Suprapubic skin (tissue), 4 donors: ENCODE measurements around the gene AP2B1. TPM values are rescaled to one million over a fixed set of nuclear protein-coding genes. Genes with fewer than 3 reads are reported as not detected.

Source experiments
- DNase-seq, 2 donors: peaks; one replicate each; pipeline ENCODE4 v3.0.0-alpha.2; 2019; ENCODE audit warnings: low spot score in 2 of 2
- H3K27ac ChIP-seq: fragments of 200-600 bp; sonication (generic); one replicate; pipeline ENCODE4 v1.5.1; 2019
- H3K27me3 ChIP-seq: fragments of 200-600 bp; sonication (generic); one replicate; pipeline ENCODE4 v1.5.1; 2019
- H3K36me3 ChIP-seq: fragments of 200-600 bp; sonication (generic); one replicate; pipeline ENCODE4 v1.5.1; 2019
- H3K4me1 ChIP-seq: fragments of 200-600 bp; sonication (generic); one replicate; pipeline ENCODE4 v1.5.1; 2019
- H3K4me3 ChIP-seq: fragments of 200-600 bp; sonication (generic); one replicate; pipeline ENCODE4 v1.5.1; 2019; ENCODE audit warnings: mild to moderate bottlenecking
- H3K9me3 ChIP-seq: fragments of 200-600 bp; sonication (generic); one replicate; pipeline ENCODE4 v1.5.1; 2019
- CTCF ChIP-seq, 2 donors: fragments of 200-600 bp in 1 of 2; fragments of 450-650 bp in 1 of 2; sonication (generic) in 1 of 2; IDR thresholded peaks; one replicate each; pipeline ENCODE4 v1.5.1; 2016 to 2019; ENCODE audit warnings: antibody characterized with exemption in 2 of 2, mild to moderate bottlenecking in 1 of 2, moderate library complexity in 1 of 2
- EP300 ChIP-seq: sonication (generic); formaldehyde crosslinking; IDR thresholded peaks from one replicate; pipeline ENCODE4 v1.6.1; 2017; ENCODE audit warnings: antibody characterized with exemption
- POLR2A ChIP-seq, 2 donors: fragments of 450-650 bp; IDR thresholded peaks; one replicate each; pipeline ENCODE4 v1.6.1; 2017; ENCODE audit warnings: antibody characterized with exemption in 2 of 2, mild to moderate bottlenecking in 2 of 2, moderate library complexity in 2 of 2
- POLR2AphosphoS5 ChIP-seq, 3 donors: sonication (generic); formaldehyde crosslinking; IDR thresholded peaks; one replicate each; pipeline ENCODE4 v1.6.1; 2017; ENCODE audit warnings: antibody characterized with exemption in 3 of 3
- WGBS: methylation state at CpG from one replicate; pipeline ENCODE4 v1.1.5; 2018; 5-methylcytosine and 5-hydroxymethylcytosine counted together
- total RNA-seq, 4 donors: library from RNA; depleted of rRNA; stranded (reverse); fragments of >200 nt; gene quantifications; one replicate each; pipeline ENCODE4 v1.1.0, GENCODE V29; 2016

Gene AP2B1
- total RNA-seq, 4 donors from 2014 or later = 41.3 to 50.0 (median 45.3) TPM

DNA sequence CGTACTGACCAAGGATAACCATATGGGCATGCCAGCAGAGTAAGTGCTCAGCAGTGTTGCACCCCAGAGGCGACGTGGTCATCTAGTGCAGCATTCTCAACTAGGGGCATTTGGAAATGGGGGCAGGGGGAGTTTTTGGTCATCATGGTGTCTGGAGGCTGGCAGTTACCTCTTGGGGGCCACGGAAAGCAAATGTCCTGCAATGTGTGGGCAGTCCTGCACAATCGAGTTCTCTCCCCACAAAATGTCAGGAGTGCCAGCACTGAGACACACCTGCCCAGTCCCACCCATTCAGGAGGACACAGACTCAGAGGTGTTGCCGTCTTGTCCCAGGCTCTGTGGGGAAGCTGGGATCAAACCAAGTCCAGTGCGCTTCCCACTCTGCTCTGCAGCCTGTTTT is 147.3 kb downstream of the AP2B1 start:
- H3K4me3 ChIP-seq = no peak overlapping the region
- no peaks in the 10 kb centered on the region for H3K36me3 ChIP-seq
- no peaks in the 10 kb centered on the region for H3K27me3 ChIP-seq
- peak in 1 of 2 donors; percentile 20 for DNase-seq
- H3K27ac ChIP-seq = no peak overlapping the region
- no peaks in the 10 kb centered on the region for H3K9me3 ChIP-seq
- TF ChIP-seq EP300 (no peak), CTCF (IDR thresholded peaks at IDR 0.05) (no peak), POLR2A (IDR thresholded peaks at IDR 0.05) (no peak), POLR2AphosphoS5 (IDR thresholded peaks at IDR 0.05) (no peak)
- 97% methylated on average over 6 of the region's 7 CpGs for WGBS
- H3K4me1 ChIP-seq = peaks cover 14% of the 10 kb centered on the region

DNA sequence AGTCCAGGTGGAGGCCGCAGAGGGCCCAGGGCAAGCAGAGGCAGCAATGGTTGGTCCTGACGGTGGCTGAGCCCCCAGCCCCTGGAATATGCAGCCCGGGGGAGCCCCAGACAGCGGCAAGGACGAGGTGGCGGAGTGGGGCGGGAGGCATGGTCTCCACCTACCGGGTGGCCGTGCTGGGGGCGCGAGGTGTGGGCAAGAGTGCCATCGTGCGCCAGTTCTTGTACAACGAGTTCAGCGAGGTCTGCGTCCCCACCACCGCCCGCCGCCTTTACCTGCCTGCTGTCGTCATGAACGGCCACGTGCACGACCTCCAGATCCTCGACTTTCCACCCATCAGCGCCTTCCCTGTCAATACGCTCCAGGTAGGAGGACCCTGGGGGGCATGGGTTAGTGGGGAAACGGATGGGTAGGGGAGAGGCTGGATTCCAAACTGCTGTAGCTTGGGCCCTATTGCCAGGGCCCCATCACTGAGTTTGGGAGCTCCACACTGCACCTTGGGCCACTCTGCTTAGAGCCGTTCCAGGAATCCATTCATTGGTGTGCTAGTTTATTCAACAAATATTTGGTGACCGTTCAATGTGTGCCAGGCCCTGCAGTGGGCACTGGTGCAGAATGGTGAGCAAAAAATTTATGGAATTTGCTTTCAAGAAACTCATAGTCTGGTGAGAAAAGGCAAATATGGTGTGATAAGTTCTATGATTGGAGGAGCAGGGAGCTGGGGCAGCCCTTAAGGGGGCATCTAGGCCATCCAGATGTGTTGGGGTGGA is 148.1 kb downstream of the AP2B1 start:
- Histone ChIP-seq H3K27ac (no peak overlapping the region), H3K4me1 (peaks cover 14% of the 10 kb centered on the region), H3K27me3 (peaks cover 6% of the 10 kb centered on the region), H3K36me3 (no peaks in the 10 kb centered on the region), H3K9me3 (no peaks in the 10 kb centered on the region), H3K4me3 (no peak overlapping the region)
- TF ChIP-seq CTCF (IDR thresholded peaks at IDR 0.05) = no peak
- no peak for TF ChIP-seq POLR2AphosphoS5 (IDR thresholded peaks at IDR 0.05)
- no peak for TF ChIP-seq POLR2A (IDR thresholded peaks at IDR 0.05)
- TF ChIP-seq EP300 = no peak
- no peak for DNase-seq
- WGBS = 85% methylated on average over 16 of the region's 29 CpGs

GRCh38 chr17:35736236-35736635 is 149.1 kb downstream of the AP2B1 start:
- Histone ChIP-seq H3K9me3 (no peaks in the 10 kb centered on the region), H3K27me3 (peaks cover 16% of the 10 kb centered on the region), H3K4me1 (peaks cover 12% of the 10 kb centered on the region), H3K4me3 (no peak overlapping the region), H3K27ac (no peak overlapping the region), H3K36me3 (no peaks in the 10 kb centered on the region)
- WGBS = 91% methylated on average over 5 of the region's 5 CpGs
- peak in 1 of 2 donors; percentile 26 for DNase-seq
- no peak for TF ChIP-seq POLR2A (IDR thresholded peaks at IDR 0.05)
- TF ChIP-seq CTCF (IDR thresholded peaks at IDR 0.05) = no peak
- TF ChIP-seq EP300 = no peak
- no peak for TF ChIP-seq POLR2AphosphoS5 (IDR thresholded peaks at IDR 0.05)

DNA sequence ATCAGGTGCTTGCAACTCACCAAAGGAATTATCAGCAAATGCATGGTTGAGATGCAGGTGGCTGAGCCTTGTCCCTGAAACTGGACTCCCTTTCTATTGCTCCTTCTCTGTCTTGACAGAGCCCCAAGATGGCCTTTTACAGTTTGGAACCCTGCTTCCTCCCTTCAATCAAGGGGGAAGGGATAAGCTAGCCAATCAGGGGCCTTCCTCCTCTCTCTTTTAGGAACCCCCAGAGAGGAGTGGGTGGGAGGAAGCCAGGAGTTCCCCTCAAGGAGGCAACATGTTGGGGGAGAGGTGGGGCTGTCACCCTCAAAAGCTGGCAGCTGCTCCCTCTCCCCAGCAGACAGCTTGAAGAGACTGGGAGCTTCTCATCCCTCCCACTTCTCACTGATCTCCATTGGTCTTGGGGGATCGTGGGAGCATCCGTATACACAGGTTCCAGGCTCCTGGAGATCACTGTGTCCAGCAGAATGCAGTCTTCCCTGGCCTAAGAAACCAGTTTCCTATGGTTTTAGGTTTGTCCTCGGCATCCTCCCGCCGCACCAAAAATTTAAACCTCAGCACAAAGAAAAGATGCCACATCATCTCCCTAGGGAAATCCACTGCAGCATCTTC is 151.5 kb downstream of the AP2B1 start:
- TF ChIP-seq POLR2A (IDR thresholded peaks at IDR 0.05) (no peak), EP300 (no peak), POLR2AphosphoS5 (IDR thresholded peaks at IDR 0.05) (no peak), CTCF (IDR thresholded peaks at IDR 0.05) (no peak)
- no peak overlapping the region for H3K27ac ChIP-seq
- H3K4me3 ChIP-seq = no peak overlapping the region
- H3K27me3 ChIP-seq = peaks cover 40% of the 10 kb centered on the region
- 85% methylated on average over 5 of the region's 5 CpGs for WGBS
- H3K36me3 ChIP-seq = no peaks in the 10 kb centered on the region
- peak; percentile 18 to 52 for DNase-seq
- peaks cover 10% of the 10 kb centered on the region for H3K4me1 ChIP-seq
- H3K9me3 ChIP-seq = no peaks in the 10 kb centered on the region

DNA sequence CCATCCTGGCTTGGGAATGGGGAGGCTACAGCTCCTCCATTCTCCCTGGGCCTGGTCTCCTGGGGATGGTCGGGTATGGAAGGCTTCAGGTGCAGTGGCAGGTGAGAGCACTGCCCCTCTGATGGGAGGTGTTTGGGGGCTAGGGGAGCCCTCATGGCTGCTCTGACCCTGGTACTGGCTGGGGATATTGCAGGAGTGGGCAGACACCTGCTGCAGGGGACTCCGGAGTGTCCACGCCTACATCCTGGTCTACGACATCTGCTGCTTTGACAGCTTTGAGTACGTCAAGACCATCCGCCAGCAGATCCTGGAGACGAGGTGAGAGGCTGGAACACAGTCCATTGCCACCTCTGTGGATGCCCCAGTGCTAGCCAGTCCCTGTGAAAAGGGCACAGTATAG is 153.1 kb downstream of the AP2B1 start:
- Histone ChIP-seq H3K4me3 (no peak overlapping the region), H3K36me3 (no peaks in the 10 kb centered on the region), H3K4me1 (peaks cover 10% of the 10 kb centered on the region), H3K27me3 (peaks cover 45% of the 10 kb centered on the region), H3K27ac (no peak overlapping the region), H3K9me3 (no peaks in the 10 kb centered on the region)
- TF ChIP-seq POLR2A (IDR thresholded peaks at IDR 0.05) = no peak
- TF ChIP-seq CTCF (IDR thresholded peaks at IDR 0.05) = no peak
- 90% methylated on average over 7 of the region's 7 CpGs for WGBS
- DNase-seq = peak; percentile 18 to 55
